Neural cell (in vitro differentiated cells): ENCODE data around the gene RBM19.

Experiments used
- CTCF ChIP-seq: fragments of 450-650 bp; IDR thresholded peaks from 2 replicates; pipeline ENCODE4 v1.5.1; 2014; ENCODE audit warnings: antibody characterized with exemption, mild to moderate bottlenecking, moderate library complexity; ENCODE audit not compliant: poor library complexity, severe bottlenecking
- EP300 ChIP-seq: fragments of 450-650 bp; conservative IDR thresholded peaks from 2 replicates; pipeline ENCODE4 v1.6.1; 2014; ENCODE audit warnings: antibody characterized with exemption, mild to moderate bottlenecking, moderate library complexity; ENCODE audit not compliant: poor library complexity, severe bottlenecking
- EZH2 ChIP-seq: fragments of 200-600, 300-800 bp; shearing (Covaris generic), sonication (generic); IDR thresholded peaks from 2 replicates; pipeline ENCODE4 v1.6.1; 2014; ENCODE audit warnings: antibody characterized with exemption, low read length, borderline replicate concordance, mild to moderate bottlenecking; ENCODE audit not compliant: insufficient read depth, poor library complexity, severe bottlenecking
- MXI1 ChIP-seq: fragments of 450-650 bp; conservative IDR thresholded peaks from 2 replicates; pipeline ENCODE4 v1.6.1; 2014; ENCODE audit warnings: antibody characterized with exemption, mild to moderate bottlenecking; ENCODE audit not compliant: poor library complexity, severe bottlenecking
- POLR2AphosphoS5 ChIP-seq: IDR thresholded peaks from 2 replicates; pipeline ENCODE4 v1.6.1; 2012
- RAD21 ChIP-seq: fragments of 450-650 bp; conservative IDR thresholded peaks from 2 replicates; pipeline ENCODE4 v1.6.1; 2014; ENCODE audit warnings: antibody characterized with exemption, mild to moderate bottlenecking, moderate library complexity
- REST ChIP-seq: IDR thresholded peaks from 2 replicates; pipeline ENCODE4 v1.6.1; 2012; ENCODE audit warnings: borderline replicate concordance
- SMC3 ChIP-seq: fragments of 450-650 bp; conservative IDR thresholded peaks from 2 replicates; pipeline ENCODE4 v1.6.1; 2014; ENCODE audit warnings: antibody characterized with exemption, mild to moderate bottlenecking, moderate library complexity; ENCODE audit not compliant: poor library complexity
- TAF1 ChIP-seq: IDR thresholded peaks from 2 replicates; pipeline ENCODE4 v1.6.1; 2012; ENCODE audit warnings: low read depth

GRCh38 chr12:113802000-113802749, 163.9 kb downstream of the RBM19 start:
- no peak for TF ChIP-seq CTCF
- TF ChIP-seq TAF1: no peak
- no peak for TF ChIP-seq MXI1
- no peak for TF ChIP-seq POLR2AphosphoS5
- no peak for TF ChIP-seq EP300
- TF ChIP-seq EZH2: no peak
- TF ChIP-seq SMC3: no peak
- no peak for TF ChIP-seq REST
- no peak for TF ChIP-seq RAD21
